Body of pancreas (tissue), 4 donors: ENCODE results near the gene ATXN7.

Experiments used
- CTCF ChIP-seq, 7 experiments: fragments of 450-650 bp in 4 of 7; fragments of 200-600 bp in 3 of 7; sonication (generic) in 3 of 7; IDR thresholded peaks; one replicate each; pipeline ENCODE4 v1.5.1; 2016 to 2019; ENCODE audit warnings: antibody characterized with exemption in 7 of 7
- POLR2A ChIP-seq, 3 donors: fragments of 450-650 bp; IDR thresholded peaks; one replicate each; pipeline ENCODE4 v1.6.1; 2016; ENCODE audit warnings: antibody characterized with exemption in 3 of 3, mild to moderate bottlenecking in 2 of 3

- TF ChIP-seq CTCF (IDR thresholded peaks at IDR 0.05) (no peak), POLR2A (IDR thresholded peaks at IDR 0.05) (no peak)
Measured at GRCh38 chr3:63867225-63867624, 3.6 kb downstream of the ATXN7 start.
